ENCODE measurements around the gene TNNT2.

Gene TNNT2

DNA sequence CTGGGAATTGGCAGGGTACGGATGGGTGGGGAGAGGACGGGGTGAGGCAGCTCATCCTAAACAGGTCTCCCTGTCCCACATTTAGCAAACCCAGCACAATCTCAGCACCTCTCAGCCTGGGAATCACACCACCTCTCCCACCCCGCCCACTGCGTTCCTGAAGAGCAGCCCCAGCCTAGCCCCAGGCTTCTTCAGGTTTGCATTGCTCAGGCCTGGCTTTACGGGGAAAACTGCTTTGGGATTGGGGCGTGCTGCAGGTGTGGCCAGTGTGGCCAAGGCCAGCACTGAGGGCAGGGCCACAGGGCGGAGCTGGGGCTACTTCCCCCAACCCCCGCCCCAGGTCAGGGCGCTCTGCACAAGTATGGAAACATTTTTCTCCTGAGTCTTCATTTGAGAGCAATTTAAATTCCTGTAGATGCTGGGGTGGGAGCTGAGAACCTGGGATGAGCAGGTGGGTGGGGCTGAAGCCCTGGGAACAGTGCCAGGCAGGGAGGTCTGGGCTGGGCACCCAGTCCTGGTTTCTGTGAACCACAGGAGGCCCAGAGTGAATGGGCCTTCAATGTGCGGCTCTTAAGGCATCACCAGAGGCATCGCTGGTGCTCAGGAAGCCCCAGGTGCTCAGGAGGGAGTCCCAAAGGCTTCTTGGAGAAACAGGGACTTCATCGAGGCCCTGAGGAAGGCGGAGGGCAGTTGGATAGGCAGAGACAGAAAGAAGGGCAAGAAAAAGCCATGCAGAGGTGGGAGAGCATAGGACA is 24.1 kb downstream of the TNNT2 start:
- H3K4me3 ChIP-seq (ENCODE audit: low read depth, low read length): no peak overlapping the region
- no peak for TF ChIP-seq CTCF (IDR thresholded peaks at IDR 0.05; ENCODE audit: borderline replicate concordance, insufficient read depth, low read depth, low read length)

GRCh38 chr1:201351617-201352016 is 25.9 kb downstream of the TNNT2 start:
- no peak overlapping the region for H3K4me3 ChIP-seq (ENCODE audit: low read depth, low read length)
- no peak for TF ChIP-seq CTCF (IDR thresholded peaks at IDR 0.05; ENCODE audit: borderline replicate concordance, insufficient read depth, low read depth, low read length)

DNA sequence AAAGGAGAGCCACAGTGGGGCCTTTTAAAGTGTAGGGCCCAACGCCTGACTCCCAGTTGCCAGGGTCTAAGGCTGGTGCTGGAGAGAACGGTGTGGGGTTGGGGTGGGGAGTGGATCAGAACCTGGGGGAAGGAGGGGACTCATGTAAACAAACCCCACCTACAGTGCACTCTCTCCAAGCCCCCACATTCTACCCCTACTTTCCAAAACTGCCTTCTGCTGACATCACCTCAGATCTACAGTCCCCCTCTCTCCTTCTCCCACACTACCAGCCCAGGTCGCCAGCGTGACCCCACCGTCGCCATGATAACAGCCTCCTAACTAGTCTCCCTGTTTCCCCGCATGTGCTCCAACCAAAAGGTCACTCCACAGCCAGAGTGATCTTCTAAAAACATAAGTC is 26.6 kb downstream of the TNNT2 start:
- no peak overlapping the region for H3K4me3 ChIP-seq (ENCODE audit: low read depth, low read length)
- TF ChIP-seq CTCF (IDR thresholded peaks at IDR 0.05; ENCODE audit: borderline replicate concordance, insufficient read depth, low read depth, low read length): no peak

- no peak overlapping the region for H3K4me3 ChIP-seq (ENCODE audit: low read depth, low read length)
- TF ChIP-seq CTCF (IDR thresholded peaks at IDR 0.05; ENCODE audit: borderline replicate concordance, insufficient read depth, low read depth, low read length): no peak
Measured at GRCh38 chr1:201350361-201350725, 27.1 kb downstream of the TNNT2 start.

DNA sequence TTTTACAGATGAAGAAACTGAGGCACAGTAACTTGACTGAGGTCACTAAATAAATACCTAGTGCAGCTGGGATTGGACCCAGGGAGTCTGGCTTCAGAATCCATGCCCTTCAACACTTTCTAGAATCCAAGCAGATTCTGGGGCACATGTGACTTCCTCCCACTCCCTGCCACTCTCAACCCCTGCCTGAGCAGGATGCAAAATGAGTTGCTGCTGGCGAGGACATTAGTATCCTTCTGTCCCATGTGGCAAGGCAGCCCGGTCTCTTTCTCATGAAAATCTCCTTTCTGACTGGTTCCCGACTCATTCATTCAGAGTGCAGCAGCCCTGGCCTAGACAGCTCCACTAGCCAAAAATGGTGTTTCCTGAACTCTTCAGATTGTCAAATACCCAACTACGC is 28.4 kb downstream of the TNNT2 start:
- no peak for TF ChIP-seq CTCF (IDR thresholded peaks at IDR 0.05; ENCODE audit: borderline replicate concordance, insufficient read depth, low read depth, low read length)
- no peak overlapping the region for H3K4me3 ChIP-seq (ENCODE audit: low read depth, low read length)

DNA sequence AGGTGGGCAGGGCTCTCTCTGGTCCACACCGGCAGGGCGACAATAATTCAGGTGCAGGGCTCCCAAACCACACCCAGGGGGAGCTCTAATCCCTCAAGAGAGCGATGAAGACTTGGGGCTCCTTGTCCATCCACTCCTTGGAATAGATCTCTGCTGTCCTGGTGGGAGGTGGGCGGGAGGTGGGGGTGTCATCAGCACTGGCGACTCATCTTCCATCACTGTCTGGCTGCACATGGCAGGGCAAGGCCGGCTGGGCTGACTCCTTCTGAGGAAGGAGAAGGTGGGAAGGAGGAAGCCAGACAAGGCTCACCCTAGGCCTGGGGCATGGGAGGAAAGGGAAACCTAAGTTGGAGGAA is 29.3 kb downstream of the TNNT2 start:
- peak; percentile 79 for TF ChIP-seq CTCF (IDR thresholded peaks at IDR 0.05; ENCODE audit: borderline replicate concordance, insufficient read depth, low read depth, low read length)
- H3K4me3 ChIP-seq (ENCODE audit: low read depth, low read length): no peak overlapping the region

DNA sequence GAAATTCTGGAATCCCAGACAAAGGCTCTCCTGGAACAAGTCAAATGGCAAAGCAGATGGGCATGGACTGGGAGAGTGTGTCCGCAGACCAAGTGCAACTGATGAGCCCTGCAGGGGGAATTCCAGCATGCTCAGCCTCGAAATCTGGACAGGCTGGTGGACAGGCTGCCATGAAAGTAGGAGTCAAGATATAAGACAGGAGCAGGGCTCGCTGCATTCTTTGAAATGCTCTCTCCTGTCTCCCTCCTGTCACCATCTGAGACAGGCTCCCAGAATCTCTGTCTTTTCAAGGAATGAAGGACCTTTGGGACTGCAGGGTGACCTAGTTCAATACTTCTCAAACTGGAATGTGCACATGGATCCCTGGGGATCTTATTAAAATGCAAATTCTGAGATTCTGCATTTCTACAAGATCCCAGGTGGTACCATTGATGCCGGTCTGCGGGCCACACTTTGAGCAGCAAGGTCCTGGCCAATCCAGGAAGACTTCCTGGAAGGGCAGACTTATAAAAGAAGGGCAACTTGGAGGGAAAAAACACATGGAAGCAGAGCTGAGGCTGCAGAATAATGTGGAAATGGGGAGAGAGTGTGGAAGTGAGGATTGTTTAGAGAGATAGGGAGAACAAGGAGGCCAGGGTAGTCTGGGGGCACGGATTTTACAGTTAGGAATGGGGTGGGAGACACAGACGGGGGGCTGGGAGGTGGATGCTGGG is 29.8 kb downstream of the TNNT2 start:
- TF ChIP-seq CTCF (IDR thresholded peaks at IDR 0.05; ENCODE audit: borderline replicate concordance, insufficient read depth, low read depth, low read length): no peak
- H3K4me3 ChIP-seq (ENCODE audit: low read depth, low read length): no peak overlapping the region
